Measurements from ENCODE around the gene UNC80. TPM values are rescaled to one million over a fixed set of nuclear protein-coding genes. Genes with fewer than 3 reads are reported as not detected.

The UNC80 gene
- polyA plus RNA-seq, 1 donor (not counting 4 experiments of a cell fraction or from before 2014, with no cell fraction given): 0.13 TPM

DNA sequence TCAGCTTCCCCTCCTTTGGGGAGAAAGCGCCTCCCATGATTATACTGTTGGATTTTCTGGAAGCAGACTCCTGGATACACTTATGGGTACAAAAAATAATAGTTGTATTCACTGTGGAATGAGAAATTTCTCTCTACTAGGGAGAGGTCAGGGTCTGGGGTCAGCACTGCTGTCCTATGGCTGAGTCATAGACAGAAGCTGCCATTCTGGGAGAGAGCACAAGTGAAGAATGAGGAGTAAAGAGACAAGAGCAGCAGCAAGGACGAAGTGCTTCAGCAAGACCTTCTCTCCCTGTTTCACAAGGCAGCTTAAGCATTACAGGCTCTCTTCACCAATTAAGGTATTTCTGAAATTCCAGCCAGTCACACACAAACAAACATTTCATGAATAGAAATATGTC, 10.1 kb upstream of the UNC80 start:
- H3K9me1 ChIP-seq (ENCODE audit: control insufficient read depth, extremely low read depth, insufficient read depth, low read length): no peaks in the 10 kb centered on the region
- no peak for DNase-seq (ENCODE audit: low read depth, low spot score)
- no peak for FAIRE-seq
- no peak for TF ChIP-seq EZH2 (IDR thresholded peaks at IDR 0.05; ENCODE audit: low read length)
- TF ChIP-seq CTCF (optimal IDR thresholded peaks at IDR 0.05 in 1 of 3, IDR thresholded peaks at IDR 0.05 in 1 of 3, conservative IDR thresholded peaks at IDR 0.05 in 1 of 3; ENCODE audit: extremely low read depth in 1 of 3, insufficient read depth in 2 of 3, low read length in 3 of 3): no peak
- H4K20me1 ChIP-seq (ENCODE audit: control insufficient read depth, extremely low read depth, insufficient read depth, low read length): no peaks in the 10 kb centered on the region
- no peak overlapping the region for H3K27ac ChIP-seq (ENCODE audit: control insufficient read depth, insufficient read depth, low read length)
- no peaks in the 10 kb centered on the region for H3K79me2 ChIP-seq (ENCODE audit: control insufficient read depth, insufficient read depth, low read length)
- no peak overlapping the region for H3K4me3 ChIP-seq (ENCODE audit: control insufficient read depth in 2 of 3, extremely low read depth in 1 of 3, insufficient read depth in 2 of 3, low read depth in 1 of 3, low read length in 3 of 3)
- dilution Hi-C loops (cut with MboI; ENCODE audit: extremely low pct_ligation_motif_present, low sequenced_read_pairs): no loop called here
- H3K9ac ChIP-seq (ENCODE audit: control insufficient read depth, extremely low read depth, insufficient read depth, low read length): no peak overlapping the region
- no peaks in the 10 kb centered on the region for H3K27me3 ChIP-seq (ENCODE audit: control insufficient read depth, extremely low read depth, insufficient read depth, low read length)
- no peak overlapping the region for H3K4me2 ChIP-seq (ENCODE audit: control insufficient read depth, extremely low read depth, insufficient read depth, low read depth, low read length)
- no peaks in the 10 kb centered on the region for H3K36me3 ChIP-seq (ENCODE audit: control insufficient read depth in 2 of 2, extremely low read depth in 1 of 2, insufficient read depth in 2 of 2, low read length in 2 of 2)
- H3K9me3 ChIP-seq (ENCODE audit: control insufficient read depth, low read depth, low read length): no peaks in the 10 kb centered on the region
- no peaks in the 10 kb centered on the region for H3K4me1 ChIP-seq (ENCODE audit: control insufficient read depth, extremely low read depth, insufficient read depth, low read length)
- H2AFZ ChIP-seq (ENCODE audit: control insufficient read depth, low read length): no peak overlapping the region

GRCh38 chr2:209762563-209762962, 9.1 kb upstream of the UNC80 start:
- dilution Hi-C loops (cut with MboI; ENCODE audit: extremely low pct_ligation_motif_present, low sequenced_read_pairs): no loop called here
- DNase-seq (ENCODE audit: low read depth, low spot score) (no peak), FAIRE-seq (no peak)
- Histone ChIP-seq H3K4me3 (ENCODE audit: control insufficient read depth in 2 of 3, extremely low read depth in 1 of 3, insufficient read depth in 2 of 3, low read depth in 1 of 3, low read length in 3 of 3) (no peak overlapping the region), H3K4me1 (ENCODE audit: control insufficient read depth, extremely low read depth, insufficient read depth, low read length) (no peaks in the 10 kb centered on the region), H3K9me1 (ENCODE audit: control insufficient read depth, extremely low read depth, insufficient read depth, low read length) (no peaks in the 10 kb centered on the region), H3K9me3 (ENCODE audit: control insufficient read depth, low read depth, low read length) (no peaks in the 10 kb centered on the region), H4K20me1 (ENCODE audit: control insufficient read depth, extremely low read depth, insufficient read depth, low read length) (no peaks in the 10 kb centered on the region), H2AFZ (ENCODE audit: control insufficient read depth, low read length) (no peak overlapping the region), H3K9ac (ENCODE audit: control insufficient read depth, extremely low read depth, insufficient read depth, low read length) (no peak overlapping the region), H3K36me3 (ENCODE audit: control insufficient read depth in 2 of 2, extremely low read depth in 1 of 2, insufficient read depth in 2 of 2, low read length in 2 of 2) (no peaks in the 10 kb centered on the region), H3K79me2 (ENCODE audit: control insufficient read depth, insufficient read depth, low read length) (no peaks in the 10 kb centered on the region), H3K27ac (ENCODE audit: control insufficient read depth, insufficient read depth, low read length) (no peak overlapping the region), H3K27me3 (ENCODE audit: control insufficient read depth, extremely low read depth, insufficient read depth, low read length) (no peaks in the 10 kb centered on the region), H3K4me2 (ENCODE audit: control insufficient read depth, extremely low read depth, insufficient read depth, low read depth, low read length) (no peak overlapping the region)
- no peak for TF ChIP-seq EZH2 (IDR thresholded peaks at IDR 0.05; ENCODE audit: low read length)
- no peak for TF ChIP-seq CTCF (optimal IDR thresholded peaks at IDR 0.05 in 1 of 3, IDR thresholded peaks at IDR 0.05 in 1 of 3, conservative IDR thresholded peaks at IDR 0.05 in 1 of 3; ENCODE audit: extremely low read depth in 1 of 3, insufficient read depth in 2 of 3, low read length in 3 of 3)

Measured in keratinocyte (primary cell).